Ecto neural progenitor cell (in vitro differentiated cells): ENCODE measurements around the gene HNRNPUL1.
A peak's percentile ranks its signal among the peaks of the same experiment; 100 is the strongest.

Experiments used
- DNase-seq: peaks from one replicate; pipeline ENCODE4 v3.0.0-alpha.2; 2018; ENCODE audit warnings: low spot score

Gene HNRNPUL1

DNA sequence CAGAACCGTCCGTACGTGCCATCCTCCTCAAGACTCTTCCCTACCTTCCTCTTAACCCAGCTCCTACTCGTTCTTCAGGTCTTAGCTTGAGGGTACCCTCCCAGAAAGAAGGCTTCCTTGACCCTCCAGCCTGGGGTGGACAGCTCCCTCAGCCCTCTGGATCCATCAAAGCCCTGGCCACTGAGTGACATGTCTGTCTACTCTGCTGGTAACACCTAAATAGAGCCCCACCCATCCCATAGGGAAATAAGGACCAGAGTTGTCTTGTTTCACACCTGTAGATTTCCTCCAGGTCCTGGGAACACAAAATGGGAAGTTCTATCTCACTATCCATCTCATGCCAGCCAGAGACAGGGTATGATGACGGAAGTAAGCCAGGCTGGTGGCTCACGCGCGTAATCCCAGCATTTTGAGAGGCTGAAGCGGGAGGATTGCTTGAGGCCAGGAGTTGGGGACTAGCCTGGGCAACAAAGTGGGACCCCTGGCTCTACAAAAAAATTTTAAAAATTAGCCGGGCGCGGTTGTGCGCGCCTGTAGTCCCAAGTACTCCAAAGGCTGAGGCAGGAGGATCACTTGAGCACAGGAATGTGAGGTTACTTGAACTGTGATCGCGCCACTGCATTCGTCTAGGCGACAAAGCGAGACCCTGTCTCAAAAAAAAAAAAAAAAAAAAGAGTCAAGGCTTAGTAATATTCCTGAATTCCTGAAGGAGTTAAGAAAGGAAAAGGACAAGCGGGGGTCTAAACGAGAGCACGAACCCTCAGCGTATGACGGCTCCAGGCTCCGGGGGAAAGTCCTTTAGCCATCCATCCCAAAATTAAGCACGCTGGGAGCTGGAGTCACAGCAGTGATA lies 45.2 kb downstream of the HNRNPUL1 start:
- no peak for DNase-seq

DNA sequence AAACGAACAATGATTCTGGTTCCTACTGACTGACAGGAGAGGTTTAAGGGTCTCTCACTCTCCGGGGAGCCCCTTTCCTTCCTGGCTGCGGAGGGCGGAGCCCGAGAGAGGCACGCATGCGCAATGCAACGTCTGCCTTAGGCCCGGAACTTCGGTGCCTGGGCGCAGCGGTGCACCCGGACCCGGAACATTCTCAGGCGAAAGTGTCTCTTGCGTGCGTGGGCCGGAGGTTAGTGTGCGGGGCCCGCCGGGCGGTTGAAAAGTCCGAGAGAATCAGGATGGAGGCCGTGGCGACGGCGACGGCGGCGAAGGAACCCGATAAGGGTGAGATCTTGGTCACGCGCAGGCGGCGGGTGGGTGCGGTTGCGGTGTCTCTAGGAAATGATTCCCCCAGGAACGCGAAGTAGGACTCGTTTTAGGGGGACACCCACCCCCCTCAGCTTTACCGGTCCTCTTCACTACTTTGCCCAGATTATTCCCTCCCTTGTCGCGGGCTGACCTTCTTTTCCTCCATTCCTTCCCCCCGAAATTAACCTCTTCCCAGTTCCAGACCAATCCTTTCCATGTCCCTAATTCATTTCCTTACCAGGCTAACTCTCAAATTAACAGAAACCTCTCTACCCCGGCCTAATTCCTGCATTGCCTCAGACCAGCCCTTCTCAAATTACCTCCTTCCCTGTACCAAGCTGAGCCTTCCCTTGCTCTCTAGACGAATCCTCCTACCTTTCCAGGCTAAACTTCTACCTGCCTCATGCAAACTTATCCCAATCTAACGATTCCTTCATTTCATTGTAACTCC lies 46.1 kb downstream of the HNRNPUL1 start, which contains the start of gene CCDC97:
CCDC97 (plus strand) TSS at position 140 of the 799 bp plus-strand sequence; CDS start at position 279, 139 bp downstream.
- peak; percentile 95 for DNase-seq

DNA sequence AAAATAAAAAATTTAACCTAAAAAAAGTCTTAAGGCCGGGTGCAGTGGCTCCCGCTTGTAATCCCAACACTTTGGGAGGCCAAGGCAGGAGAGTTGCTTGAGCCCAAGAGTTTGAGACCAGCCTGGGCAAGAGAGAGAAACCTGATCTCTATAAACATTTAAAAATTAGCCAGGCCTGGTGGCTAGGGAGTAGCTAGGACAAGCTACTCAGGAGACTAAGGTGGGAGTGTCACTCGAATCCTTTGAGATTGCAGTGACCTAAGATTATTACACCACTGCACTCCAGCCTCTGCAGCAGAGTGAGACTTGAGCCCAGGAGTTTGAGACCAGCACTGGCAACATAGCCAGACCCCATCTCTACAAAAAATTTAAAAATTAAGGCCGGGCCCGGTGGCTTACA lies 46.9 kb downstream of the HNRNPUL1 start:
- no peak for DNase-seq

DNA sequence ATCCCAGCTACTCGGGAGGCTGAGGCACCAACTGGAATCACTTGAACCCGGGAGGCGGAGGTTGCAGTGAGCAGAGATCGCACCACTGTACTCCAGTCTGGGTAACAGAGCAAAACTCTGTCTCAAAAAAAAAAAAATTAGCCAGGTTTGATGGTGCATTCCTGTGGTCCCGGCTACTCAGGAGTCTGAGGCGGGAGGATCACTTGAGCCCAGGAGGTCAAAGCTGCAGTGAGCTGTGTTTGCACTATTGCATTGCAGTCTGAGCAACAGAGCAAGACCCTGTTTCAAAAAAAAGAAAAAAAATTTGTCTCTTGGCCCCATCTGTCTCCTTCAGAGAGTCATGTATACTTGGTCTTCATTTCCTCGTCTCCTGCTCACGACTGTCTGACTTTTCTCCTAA lies 47.4 kb downstream of the HNRNPUL1 start:
- no peak for DNase-seq

DNA sequence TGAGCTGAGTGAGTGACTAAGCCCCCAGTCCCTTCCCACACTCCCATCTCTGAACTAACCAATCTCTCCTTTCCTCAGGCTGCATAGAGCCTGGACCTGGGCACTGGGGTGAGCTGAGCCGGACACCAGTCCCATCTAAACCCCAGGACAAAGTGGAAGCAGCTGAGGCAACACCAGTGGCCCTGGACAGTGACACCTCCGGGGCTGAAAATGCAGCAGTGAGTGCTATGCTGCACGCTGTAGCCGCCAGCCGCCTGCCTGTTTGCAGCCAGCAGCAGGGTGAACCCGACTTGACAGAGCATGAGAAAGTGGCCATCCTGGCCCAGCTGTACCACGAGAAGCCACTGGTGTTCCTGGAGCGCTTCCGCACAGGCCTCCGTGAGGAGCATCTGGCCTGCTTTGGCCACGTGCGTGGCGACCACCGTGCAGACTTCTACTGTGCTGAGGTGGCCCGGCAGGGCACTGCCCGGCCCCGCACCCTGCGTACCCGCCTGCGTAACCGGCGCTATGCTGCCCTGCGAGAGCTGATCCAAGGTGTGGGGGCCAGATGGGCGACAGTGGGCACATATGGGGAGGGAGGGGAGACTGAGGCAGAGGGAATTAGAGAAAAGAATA lies 52.2 kb downstream of the HNRNPUL1 start:
- no peak for DNase-seq

DNA sequence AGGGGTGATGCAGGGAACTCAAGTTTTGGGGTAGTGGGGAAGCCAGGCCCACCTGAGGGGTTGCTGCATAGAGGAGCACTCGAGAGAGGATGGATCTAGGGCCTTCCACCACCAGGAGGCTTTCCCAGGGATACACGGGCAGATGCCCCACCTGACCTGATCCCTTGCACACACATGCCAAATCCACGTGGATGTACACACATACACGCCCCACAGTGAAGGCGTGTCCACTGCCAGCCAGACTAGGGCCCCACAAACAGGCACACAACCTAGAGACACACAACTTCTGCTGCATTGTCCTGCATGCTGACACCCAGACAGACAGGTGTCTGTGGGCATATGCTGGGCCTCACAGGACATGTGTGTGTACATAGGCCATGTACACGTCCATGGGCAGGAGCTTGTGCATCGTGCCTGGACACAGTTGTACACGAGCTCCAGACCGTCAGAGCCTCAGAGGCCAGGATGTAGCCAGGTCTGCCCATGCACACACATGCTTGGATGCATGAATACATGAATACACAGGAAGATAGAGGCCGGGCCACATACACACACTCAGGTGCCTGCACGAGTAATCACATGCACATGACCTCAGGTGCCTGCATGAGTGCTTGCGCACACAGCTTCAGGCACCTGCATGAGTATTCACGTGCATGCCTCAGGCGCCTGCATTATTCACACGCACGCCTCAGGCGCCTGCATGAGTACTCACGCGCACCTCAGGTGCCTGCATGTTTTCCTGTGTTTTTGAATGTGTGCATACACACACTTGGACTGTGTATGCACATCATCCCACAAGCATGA lies 54.7 kb downstream of the HNRNPUL1 start:
- DNase-seq, result no peak

DNA sequence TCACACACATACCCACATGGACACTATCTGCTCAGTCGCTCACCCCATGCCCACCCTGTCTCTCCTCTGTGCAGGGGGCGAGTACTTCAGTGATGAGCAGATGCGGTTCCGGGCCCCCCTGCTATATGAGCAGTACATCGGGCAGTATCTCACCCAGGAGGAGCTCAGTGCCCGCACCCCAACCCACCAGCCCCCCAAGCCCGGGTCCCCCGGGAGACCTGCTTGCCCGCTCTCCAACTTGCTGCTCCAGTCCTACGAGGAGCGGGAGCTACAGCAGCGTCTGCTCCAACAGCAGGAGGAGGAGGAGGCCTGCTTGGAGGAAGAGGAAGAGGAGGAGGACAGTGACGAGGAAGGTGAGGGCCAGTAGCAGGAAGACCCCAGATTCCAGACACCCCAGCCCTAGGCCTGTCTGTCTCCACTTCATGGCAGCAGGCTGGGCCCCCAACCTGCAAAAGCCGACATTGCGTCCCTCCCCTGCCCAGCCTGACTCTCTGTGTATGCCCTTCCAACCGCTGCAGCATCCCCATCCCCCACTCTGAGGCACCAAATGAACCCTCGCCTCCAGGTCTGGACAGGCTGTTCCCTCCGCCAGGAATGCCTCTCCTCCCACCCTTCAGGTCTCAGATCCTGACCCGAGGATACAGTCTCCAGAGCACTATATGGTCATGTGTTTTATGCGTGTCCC lies 55.5 kb downstream of the HNRNPUL1 start:
- no peak for DNase-seq

DNA sequence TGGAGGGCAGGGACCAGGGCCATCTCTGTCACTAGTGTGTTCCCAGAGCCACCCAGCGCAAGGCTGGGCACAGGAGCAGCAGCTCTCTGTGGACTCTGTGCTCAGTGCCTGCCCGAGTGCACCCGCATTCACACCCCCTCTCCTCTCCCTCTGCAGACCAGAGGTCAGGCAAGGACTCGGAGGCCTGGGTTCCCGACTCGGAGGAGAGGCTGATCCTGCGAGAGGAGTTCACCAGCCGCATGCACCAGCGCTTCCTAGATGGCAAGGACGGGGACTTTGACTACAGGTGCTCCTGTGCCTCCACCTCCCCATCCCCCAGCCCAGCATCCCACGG lies 56.0 kb downstream of the HNRNPUL1 start:
- no peak for DNase-seq

DNA sequence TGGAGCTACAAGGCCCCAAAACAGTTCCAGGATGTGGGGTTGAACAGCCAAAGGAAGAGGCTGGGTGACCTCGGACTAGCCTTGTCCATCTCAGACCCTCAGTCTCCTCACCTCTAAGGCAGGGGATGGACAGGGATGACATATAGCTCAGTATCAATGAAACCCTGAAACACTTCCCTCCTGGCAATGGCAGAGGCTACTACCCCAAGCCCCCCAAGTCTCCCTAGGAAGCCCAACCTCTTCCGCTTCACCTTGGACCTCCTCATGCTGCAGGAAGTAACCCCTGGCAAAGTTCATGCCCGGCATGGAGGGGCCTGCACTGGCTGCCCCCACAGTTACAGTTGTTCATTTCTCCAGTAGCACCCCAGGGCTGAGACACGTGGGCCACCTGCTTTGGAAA lies 56.4 kb downstream of the HNRNPUL1 start:
- no peak for DNase-seq

DNA sequence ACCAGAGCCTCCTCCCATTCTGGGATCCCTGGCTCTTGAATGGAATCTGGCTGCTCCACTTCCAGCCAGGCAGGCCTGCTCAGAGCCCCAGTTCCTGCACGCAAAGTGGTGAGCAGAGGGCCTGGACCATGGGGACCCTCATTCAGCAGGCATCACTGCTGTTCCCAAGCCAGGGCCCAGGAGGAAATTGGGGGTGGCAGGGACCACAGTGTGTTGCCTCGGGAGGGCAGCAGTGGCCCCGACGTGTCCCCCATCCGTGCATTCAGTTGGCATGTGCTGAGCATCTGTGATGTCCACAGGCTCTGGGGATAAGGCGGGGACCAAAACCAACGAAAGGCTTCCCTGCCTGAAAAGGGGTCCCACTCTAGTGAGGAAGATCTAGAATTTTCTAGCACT lies 57.0 kb downstream of the HNRNPUL1 start:
- DNase-seq, result no peak

DNA sequence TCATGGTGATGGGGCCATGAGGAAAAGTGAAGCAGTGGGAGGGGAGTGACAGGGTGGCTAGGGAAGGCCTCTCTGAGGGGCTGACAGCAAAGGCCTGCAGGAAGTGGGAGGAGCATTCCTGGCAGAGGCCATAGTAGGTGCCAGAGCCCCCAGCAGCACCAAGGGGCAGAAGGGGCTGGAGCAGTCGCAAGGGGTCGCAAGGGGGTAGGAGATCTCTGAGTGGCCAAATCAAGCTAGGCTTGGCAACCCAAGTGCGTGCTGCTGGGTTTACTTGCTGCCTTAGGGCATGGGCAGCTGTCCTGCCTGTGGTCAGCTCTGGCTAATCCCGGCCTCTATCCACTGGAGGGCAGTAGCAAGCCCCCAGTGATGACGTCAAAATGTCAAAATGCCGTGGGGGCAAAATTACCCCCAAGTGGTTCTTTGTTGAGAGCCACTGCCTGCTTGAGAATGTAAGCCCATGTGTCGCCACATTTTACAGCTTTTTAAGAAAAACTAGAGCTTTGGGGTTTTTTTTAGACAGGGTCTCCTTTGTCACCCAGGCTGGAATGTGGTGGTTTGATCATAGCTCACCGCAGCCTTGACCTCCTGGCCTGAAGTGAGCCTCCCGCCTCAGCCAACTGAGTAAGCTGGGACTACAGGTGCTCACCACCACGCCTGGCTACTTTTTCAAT lies 57.6 kb downstream of the HNRNPUL1 start:
- DNase-seq, result peak; percentile 73

DNA sequence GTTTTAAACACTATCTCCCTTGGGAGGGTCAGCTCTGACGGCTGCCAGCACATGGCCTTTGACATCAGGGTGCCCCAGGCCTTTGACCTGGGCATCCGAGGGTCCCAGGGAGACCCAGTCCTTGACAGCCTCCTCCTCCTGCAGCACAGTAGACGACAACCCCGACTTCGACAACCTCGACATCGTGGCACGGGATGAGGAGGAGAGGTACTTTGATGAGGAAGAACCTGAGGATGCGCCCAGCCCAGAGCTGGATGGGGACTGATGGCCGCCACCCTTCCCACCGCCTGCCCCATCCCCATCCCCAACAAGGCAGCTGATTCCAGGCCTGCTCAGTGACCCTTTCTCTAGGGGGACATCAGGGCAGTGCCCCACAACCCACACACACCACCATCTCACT lies 58.3 kb downstream of the HNRNPUL1 start:
- no peak for DNase-seq

DNA sequence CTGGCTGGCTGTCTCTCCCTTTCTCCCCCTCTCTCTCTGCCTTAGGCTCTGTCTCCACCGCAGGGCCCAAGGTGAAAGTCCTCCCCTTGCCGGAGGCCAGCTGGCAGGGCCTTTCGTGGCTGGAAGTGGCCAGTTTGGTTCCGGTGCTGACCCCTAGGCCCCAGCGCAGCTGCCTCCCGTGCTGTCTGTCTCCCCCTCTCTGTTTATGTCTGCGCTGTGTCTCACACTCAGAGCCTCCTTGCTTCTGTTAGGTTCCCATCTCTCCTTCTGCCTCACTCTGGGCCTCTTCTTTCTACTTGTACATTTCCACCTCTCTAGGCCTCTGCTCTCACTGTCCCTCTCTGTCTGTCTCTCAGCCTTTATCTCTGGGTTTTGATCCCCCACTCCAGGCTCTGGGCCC lies 58.9 kb downstream of the HNRNPUL1 start:
- DNase-seq, result no peak

DNA sequence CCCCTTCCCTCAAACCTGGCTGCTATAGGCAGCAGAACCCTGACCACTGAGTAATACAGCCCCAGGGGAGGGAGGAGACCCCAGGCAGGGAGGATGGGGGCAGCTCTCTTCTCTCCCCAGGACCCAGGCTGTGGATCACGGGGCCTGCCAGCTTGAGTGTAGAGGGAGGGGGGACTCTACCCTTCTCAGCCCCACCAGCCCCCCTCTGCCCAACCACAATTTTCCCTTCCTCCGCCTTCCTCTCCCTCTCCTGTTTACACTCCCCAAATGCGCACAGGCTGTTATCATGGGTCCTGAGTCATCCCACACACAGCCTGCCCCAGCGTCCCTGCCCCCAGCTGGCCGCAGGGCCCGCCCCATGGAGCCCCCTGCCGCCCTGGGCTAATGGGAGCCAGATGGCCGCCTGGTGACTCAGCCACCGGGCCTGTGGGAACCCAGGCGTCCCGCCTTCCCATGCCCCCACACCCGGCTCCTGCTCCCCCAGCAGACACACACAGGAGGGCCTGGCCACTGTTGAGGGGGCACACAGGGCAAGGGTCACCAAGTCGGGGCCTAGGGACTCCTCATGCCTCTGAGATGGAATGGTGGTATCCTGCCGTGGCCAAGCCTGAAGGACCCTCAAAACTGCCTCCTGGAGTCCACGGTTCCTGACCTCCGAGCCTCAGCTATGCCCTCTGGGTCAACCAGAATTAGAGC lies 59.4 kb downstream of the HNRNPUL1 start:
- DNase-seq, result no peak

DNA sequence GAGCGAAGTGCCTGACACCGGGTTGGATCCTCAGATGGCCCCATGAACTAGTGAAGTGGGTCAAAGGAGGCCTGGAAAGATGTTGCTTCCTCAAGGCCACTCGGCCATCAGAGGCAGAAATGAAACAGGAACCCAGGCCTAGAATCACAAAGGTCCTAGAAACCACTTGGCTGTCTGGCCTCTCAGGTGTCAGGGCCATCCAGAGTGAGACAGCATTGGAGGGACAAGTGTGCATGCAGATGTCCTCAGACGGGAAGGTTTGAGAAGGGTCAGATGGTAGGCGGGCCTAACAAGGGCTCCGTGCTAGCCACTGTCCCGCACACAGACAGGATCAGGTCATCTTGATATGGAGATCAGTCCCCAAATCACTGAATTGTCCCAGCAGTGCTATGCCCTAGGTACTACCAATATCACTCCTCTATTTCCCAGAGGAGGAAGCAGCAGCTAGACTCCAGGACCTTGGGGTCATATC lies 60.1 kb downstream of the HNRNPUL1 start:
- DNase-seq, result no peak

DNA sequence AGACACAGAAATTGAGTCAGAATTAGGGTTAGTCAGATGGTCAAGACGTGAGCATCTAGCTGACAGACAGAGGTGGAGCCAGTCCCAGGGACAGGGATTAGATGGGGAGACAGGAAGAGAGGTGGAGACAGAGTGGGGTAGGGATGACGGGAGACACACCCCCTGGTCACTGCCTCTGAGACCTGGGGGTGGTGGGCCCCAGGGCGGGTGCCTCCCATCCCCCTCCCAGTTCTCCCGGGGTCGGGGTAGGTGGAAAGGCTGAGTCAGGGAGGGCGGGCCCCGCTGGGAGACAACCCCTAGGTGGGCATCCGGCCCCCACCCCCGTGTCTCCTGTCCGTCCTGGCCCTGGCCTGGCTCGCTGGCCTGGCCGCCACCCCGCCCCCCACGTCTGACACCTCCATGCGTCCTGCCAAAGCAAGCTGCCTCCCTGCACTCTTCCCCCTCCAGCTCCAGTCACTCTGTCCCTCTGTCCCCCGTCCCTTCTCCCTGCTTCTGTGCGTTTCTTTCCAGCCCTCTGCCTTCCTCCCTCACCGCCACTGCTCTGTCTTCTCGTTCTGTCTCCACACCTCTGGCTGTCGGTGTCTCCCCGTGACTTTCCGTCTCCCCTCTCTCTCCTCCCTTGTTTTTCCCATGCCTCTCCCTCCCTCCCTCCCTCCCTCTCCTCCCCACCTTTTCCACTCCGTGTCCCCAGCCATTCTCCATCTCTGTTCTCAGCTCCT lies 60.9 kb downstream of the HNRNPUL1 start:
- no peak for DNase-seq

DNA sequence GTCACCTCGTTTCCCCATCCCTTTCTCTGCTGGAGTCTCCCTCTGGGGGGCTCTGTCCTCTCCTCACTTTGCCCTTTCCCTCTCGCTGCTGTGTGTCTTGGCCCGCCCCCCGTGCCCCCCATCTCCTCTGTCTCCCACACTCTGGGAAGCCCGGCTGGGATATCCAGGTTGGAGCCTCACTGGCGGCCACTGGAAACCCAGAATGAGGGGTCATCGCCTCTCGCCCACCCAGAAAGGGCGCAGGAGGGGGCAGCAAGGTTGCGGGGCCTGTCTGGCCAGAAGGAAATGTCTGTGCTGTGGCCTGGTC lies 61.4 kb downstream of the HNRNPUL1 start:
- DNase-seq, result no peak

DNA sequence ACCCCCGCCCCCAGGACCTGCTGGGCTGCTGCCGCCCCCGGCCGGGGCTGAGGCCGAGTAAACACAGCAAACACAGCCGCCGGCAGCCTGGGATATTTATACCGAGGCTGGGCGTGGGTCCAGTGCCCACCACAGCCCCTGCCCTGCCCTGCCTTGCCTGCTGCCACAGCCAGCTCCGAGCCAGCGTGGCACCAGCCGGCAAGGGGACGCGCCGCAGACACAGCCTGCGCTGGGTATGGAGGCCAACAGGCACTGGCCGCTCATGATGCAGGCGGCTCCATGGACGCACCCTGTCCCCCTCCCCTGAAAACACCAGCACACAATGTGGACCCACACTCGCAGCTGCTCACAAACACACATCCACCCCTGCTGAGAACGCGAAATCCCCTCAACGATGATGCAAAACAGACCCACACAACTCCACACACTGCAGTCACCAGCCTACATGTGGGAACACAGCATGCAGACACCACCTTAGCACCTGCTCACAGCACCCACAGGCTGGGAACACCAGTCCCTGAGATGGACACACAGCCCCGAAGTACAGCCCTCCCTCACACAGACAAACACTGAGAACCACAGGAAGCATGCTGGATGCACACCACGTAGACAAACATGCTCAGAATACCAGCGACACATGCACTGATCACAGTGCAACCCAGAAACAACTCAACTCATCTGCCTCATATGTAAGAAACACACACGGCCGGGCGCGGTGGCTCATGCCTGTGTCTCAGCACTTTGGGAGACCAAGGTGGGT lies 62.0 kb downstream of the HNRNPUL1 start:
- no peak for DNase-seq

DNA sequence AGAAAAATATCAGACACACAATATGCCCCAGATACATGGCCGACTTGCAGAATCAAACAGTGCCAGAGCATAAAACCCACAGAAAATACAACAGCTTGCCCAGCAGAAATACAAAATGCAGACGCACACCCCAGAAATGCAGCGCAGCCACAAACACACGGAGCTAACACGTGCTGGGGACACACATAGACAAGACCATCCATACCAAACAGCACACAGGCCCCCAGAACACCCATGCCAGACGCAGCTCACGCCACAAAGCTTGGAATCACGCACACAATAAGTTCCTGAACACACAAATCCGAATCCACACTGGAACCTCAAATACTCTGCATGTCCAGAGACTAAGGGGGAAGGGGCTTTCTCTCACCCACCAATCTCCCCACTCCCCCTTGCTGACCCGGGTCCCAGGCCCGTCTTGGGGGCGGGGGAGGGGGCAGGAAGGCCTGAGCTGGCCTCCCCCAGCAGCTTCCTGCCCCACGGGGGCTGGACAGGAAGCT lies 63.0 kb downstream of the HNRNPUL1 start:
- DNase-seq, result no peak
